Measurements from ENCODE around the gene MAP2K1. TPM values are rescaled to one million over a fixed set of nuclear protein-coding genes. Genes with fewer than 3 reads are reported as not detected.

Gene MAP2K1
- total RNA-seq, 1 donor from 2014 or later, result 66.5 TPM

GRCh38 chr15:66394472-66394871, 7.8 kb downstream of the MAP2K1 start:
- TF ChIP-seq EZH2 (IDR thresholded peaks at IDR 0.05; ENCODE audit: insufficient read depth, low read length) (no peak), CTCF (IDR thresholded peaks at IDR 0.05; ENCODE audit: insufficient read depth, low read depth, low read length) (no peak)
- Mint-ChIP-seq H3K4me3 (ENCODE audit: unreplicated experiment) (no peak overlapping the region), H3K9me3 (ENCODE audit: unreplicated experiment) (no peaks in the 10 kb centered on the region), H3K27me3 (ENCODE audit: low read depth, unreplicated experiment) (no peaks in the 10 kb centered on the region), H3K36me3 (ENCODE audit: low read depth, unreplicated experiment) (peaks cover 7% of the 10 kb centered on the region), H3K4me1 (ENCODE audit: low read depth, unreplicated experiment) (peaks cover 18% of the 10 kb centered on the region), H3K27ac (ENCODE audit: unreplicated experiment) (no peak overlapping the region)
- H3K79me2 ChIP-seq (ENCODE audit: insufficient read depth, low read length), result peaks cover 93% of the 10 kb centered on the region
- no peaks in the 10 kb centered on the region for H3K27me3 ChIP-seq (ENCODE audit: insufficient read depth, low read length)
- no peaks in the 10 kb centered on the region for H3K9me3 ChIP-seq (ENCODE audit: insufficient read depth, low read depth, low read length)
- no peak overlapping the region for H2AFZ ChIP-seq (ENCODE audit: low read depth, low read length)
- DNase-seq (ENCODE audit: low read depth) (no peak), FAIRE-seq (no peak)
- no peak overlapping the region for H3K4me2 ChIP-seq (ENCODE audit: low read length)
- H3K27ac ChIP-seq (ENCODE audit: low read depth, low read length), result no peak overlapping the region
- H3K9ac ChIP-seq (ENCODE audit: low read length), result no peak overlapping the region
- no peaks in the 10 kb centered on the region for H3K36me3 ChIP-seq (ENCODE audit: insufficient read depth, low read length)
- H3K4me1 ChIP-seq (ENCODE audit: insufficient read depth, low read length), result peaks cover 8% of the 10 kb centered on the region
- no peak overlapping the region for H3K4me3 ChIP-seq (ENCODE audit: insufficient read depth, low read depth, low read length)
- peaks cover 73% of the 10 kb centered on the region for H4K20me1 ChIP-seq (ENCODE audit: insufficient read depth, low read length)

DNA sequence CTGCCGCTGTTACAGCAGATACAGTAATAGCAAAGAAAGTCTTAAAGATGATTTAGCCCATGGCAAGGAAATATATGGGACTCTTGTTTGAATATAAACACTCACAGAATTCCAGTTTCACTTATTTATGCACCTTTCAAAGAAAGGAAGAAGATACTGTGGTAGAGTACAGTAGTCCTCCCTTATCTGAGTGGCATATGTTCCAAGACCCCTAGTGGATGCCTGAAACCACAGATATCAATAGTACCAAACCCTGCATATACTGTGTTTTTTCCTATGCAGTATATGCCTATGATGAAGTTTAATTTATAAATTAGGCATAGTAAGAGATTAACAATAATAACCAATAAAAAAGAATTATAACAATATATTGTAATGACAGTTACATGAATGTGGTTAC, 8.2 kb downstream of the MAP2K1 start:
- DNase-seq (ENCODE audit: low read depth) (no peak), FAIRE-seq (no peak)
- no peak overlapping the region for H3K4me2 ChIP-seq (ENCODE audit: low read length)
- no peak overlapping the region for H3K4me3 ChIP-seq (ENCODE audit: insufficient read depth, low read depth, low read length)
- H3K27me3 ChIP-seq (ENCODE audit: insufficient read depth, low read length), result no peaks in the 10 kb centered on the region
- no peak for TF ChIP-seq EZH2 (IDR thresholded peaks at IDR 0.05; ENCODE audit: insufficient read depth, low read length)
- no peak for TF ChIP-seq CTCF (IDR thresholded peaks at IDR 0.05; ENCODE audit: insufficient read depth, low read depth, low read length)
- H3K79me2 ChIP-seq (ENCODE audit: insufficient read depth, low read length), result peaks cover 91% of the 10 kb centered on the region
- H3K4me1 Mint-ChIP-seq (ENCODE audit: low read depth, unreplicated experiment), result peaks cover 15% of the 10 kb centered on the region
- no peak overlapping the region for H3K27ac ChIP-seq (ENCODE audit: low read depth, low read length)
- no peaks in the 10 kb centered on the region for H3K9me3 Mint-ChIP-seq (ENCODE audit: unreplicated experiment)
- no peak overlapping the region for H3K9ac ChIP-seq (ENCODE audit: low read length)
- H3K4me3 Mint-ChIP-seq (ENCODE audit: unreplicated experiment), result no peak overlapping the region
- H3K36me3 ChIP-seq (ENCODE audit: insufficient read depth, low read length), result no peaks in the 10 kb centered on the region
- H3K9me3 ChIP-seq (ENCODE audit: insufficient read depth, low read depth, low read length), result no peaks in the 10 kb centered on the region
- H4K20me1 ChIP-seq (ENCODE audit: insufficient read depth, low read length), result peaks cover 72% of the 10 kb centered on the region
- peaks cover 7% of the 10 kb centered on the region for H3K36me3 Mint-ChIP-seq (ENCODE audit: low read depth, unreplicated experiment)
- H3K27me3 Mint-ChIP-seq (ENCODE audit: low read depth, unreplicated experiment), result no peaks in the 10 kb centered on the region
- H3K4me1 ChIP-seq (ENCODE audit: insufficient read depth, low read length), result peaks cover 6% of the 10 kb centered on the region
- no peak overlapping the region for H3K27ac Mint-ChIP-seq (ENCODE audit: unreplicated experiment)
- H2AFZ ChIP-seq (ENCODE audit: low read depth, low read length), result no peak overlapping the region

GRCh38 chr15:66399276-66399675, 12.6 kb downstream of the MAP2K1 start:
- Mint-ChIP-seq H3K4me1 (ENCODE audit: low read depth, unreplicated experiment) (peaks cover 30% of the 10 kb centered on the region), H3K27me3 (ENCODE audit: low read depth, unreplicated experiment) (no peaks in the 10 kb centered on the region), H3K36me3 (ENCODE audit: low read depth, unreplicated experiment) (peaks cover 2% of the 10 kb centered on the region), H3K27ac (ENCODE audit: unreplicated experiment) (no peak overlapping the region), H3K4me3 (ENCODE audit: unreplicated experiment) (peak overlapping the region; percentile 27), H3K9me3 (ENCODE audit: unreplicated experiment) (no peaks in the 10 kb centered on the region)
- Histone ChIP-seq H3K4me3 (ENCODE audit: insufficient read depth, low read depth, low read length) (no peak overlapping the region), H3K9ac (ENCODE audit: low read length) (no peak overlapping the region), H3K4me2 (ENCODE audit: low read length) (no peak overlapping the region), H3K9me3 (ENCODE audit: insufficient read depth, low read depth, low read length) (no peaks in the 10 kb centered on the region), H4K20me1 (ENCODE audit: insufficient read depth, low read length) (peaks cover 79% of the 10 kb centered on the region), H3K79me2 (ENCODE audit: insufficient read depth, low read length) (peaks cover 88% of the 10 kb centered on the region), H3K4me1 (ENCODE audit: insufficient read depth, low read length) (peaks cover 12% of the 10 kb centered on the region), H3K36me3 (ENCODE audit: insufficient read depth, low read length) (no peaks in the 10 kb centered on the region), H3K27me3 (ENCODE audit: insufficient read depth, low read length) (no peaks in the 10 kb centered on the region), H2AFZ (ENCODE audit: low read depth, low read length) (no peak overlapping the region), H3K27ac (ENCODE audit: low read depth, low read length) (no peak overlapping the region)
- TF ChIP-seq EZH2 (IDR thresholded peaks at IDR 0.05; ENCODE audit: insufficient read depth, low read length), result no peak
- TF ChIP-seq CTCF (IDR thresholded peaks at IDR 0.05; ENCODE audit: insufficient read depth, low read depth, low read length), result no peak
- FAIRE-seq (no peak), DNase-seq (ENCODE audit: low read depth) (no peak)
